ENCODE measurements around the gene MRPL21. TPM values are rescaled to one million over a fixed set of nuclear protein-coding genes. Genes with fewer than 3 reads are reported as not detected.
A peak's percentile ranks its signal among the peaks of the same experiment; 100 is the strongest.

MRPL21 gene
- total RNA-seq, 1 donor from 2014 or later = 69.1 TPM

GRCh38 chr11:68946416-68947090 is 42.9 kb upstream of the MRPL21 start:
- Histone ChIP-seq H3K27ac (ENCODE audit: low read depth, low read length) (peak overlapping the region; percentile 40), H3K9ac (ENCODE audit: low read length) (peak overlapping the region; percentile 72), H3K9me3 (ENCODE audit: insufficient read depth, low read depth, low read length) (no peaks in the 10 kb centered on the region), H2AFZ (ENCODE audit: low read depth, low read length) (no peak overlapping the region), H3K4me2 (ENCODE audit: low read length) (peak overlapping the region; percentile 61), H3K36me3 (ENCODE audit: insufficient read depth, low read length) (no peaks in the 10 kb centered on the region), H3K27me3 (ENCODE audit: insufficient read depth, low read length) (no peaks in the 10 kb centered on the region), H3K4me1 (ENCODE audit: insufficient read depth, low read length) (peaks cover 7% of the 10 kb centered on the region), H4K20me1 (ENCODE audit: insufficient read depth, low read length) (no peaks in the 10 kb centered on the region), H3K79me2 (ENCODE audit: insufficient read depth, low read length) (no peaks in the 10 kb centered on the region), H3K4me3 (ENCODE audit: insufficient read depth, low read depth, low read length) (no peak overlapping the region)
- DNase-seq (ENCODE audit: low read depth) (peak; percentile 86), FAIRE-seq (no peak)
- peak overlapping the region; percentile 29 for H3K27ac Mint-ChIP-seq (ENCODE audit: unreplicated experiment)
- peaks cover 4% of the 10 kb centered on the region for H3K27me3 Mint-ChIP-seq (ENCODE audit: low read depth, unreplicated experiment)
- no peaks in the 10 kb centered on the region for H3K36me3 Mint-ChIP-seq (ENCODE audit: low read depth, unreplicated experiment)
- TF ChIP-seq CTCF (IDR thresholded peaks at IDR 0.05; ENCODE audit: insufficient read depth, low read depth, low read length) (no peak), EZH2 (IDR thresholded peaks at IDR 0.05; ENCODE audit: insufficient read depth, low read length) (no peak)
- peaks cover 12% of the 10 kb centered on the region for H3K4me1 Mint-ChIP-seq (ENCODE audit: low read depth, unreplicated experiment)
- H3K4me3 Mint-ChIP-seq (ENCODE audit: unreplicated experiment) = no peak overlapping the region
- H3K9me3 Mint-ChIP-seq (ENCODE audit: unreplicated experiment) = no peaks in the 10 kb centered on the region

- Histone ChIP-seq H3K9me3 (ENCODE audit: insufficient read depth, low read depth, low read length) (no peaks in the 10 kb centered on the region), H3K4me3 (ENCODE audit: insufficient read depth, low read depth, low read length) (no peak overlapping the region), H4K20me1 (ENCODE audit: insufficient read depth, low read length) (no peaks in the 10 kb centered on the region), H3K4me1 (ENCODE audit: insufficient read depth, low read length) (peaks cover 7% of the 10 kb centered on the region), H3K79me2 (ENCODE audit: insufficient read depth, low read length) (no peaks in the 10 kb centered on the region), H3K9ac (ENCODE audit: low read length) (no peak overlapping the region), H2AFZ (ENCODE audit: low read depth, low read length) (no peak overlapping the region), H3K27me3 (ENCODE audit: insufficient read depth, low read length) (no peaks in the 10 kb centered on the region), H3K36me3 (ENCODE audit: insufficient read depth, low read length) (no peaks in the 10 kb centered on the region), H3K27ac (ENCODE audit: low read depth, low read length) (no peak overlapping the region), H3K4me2 (ENCODE audit: low read length) (no peak overlapping the region)
- FAIRE-seq (no peak), DNase-seq (ENCODE audit: low read depth) (peak; percentile 65)
- H3K9me3 Mint-ChIP-seq (ENCODE audit: unreplicated experiment) = no peaks in the 10 kb centered on the region
- H3K4me1 Mint-ChIP-seq (ENCODE audit: low read depth, unreplicated experiment) = peaks cover 12% of the 10 kb centered on the region
- H3K27ac Mint-ChIP-seq (ENCODE audit: unreplicated experiment) = no peak overlapping the region
- no peak for TF ChIP-seq CTCF (IDR thresholded peaks at IDR 0.05; ENCODE audit: insufficient read depth, low read depth, low read length)
- no peak for TF ChIP-seq EZH2 (IDR thresholded peaks at IDR 0.05; ENCODE audit: insufficient read depth, low read length)
- H3K27me3 Mint-ChIP-seq (ENCODE audit: low read depth, unreplicated experiment) = peaks cover under 1% of the 10 kb centered on the region
- no peak overlapping the region for H3K4me3 Mint-ChIP-seq (ENCODE audit: unreplicated experiment)
- peaks cover 7% of the 10 kb centered on the region for H3K36me3 Mint-ChIP-seq (ENCODE audit: low read depth, unreplicated experiment)
These were observed 39.2 kb upstream of the MRPL21 start for GRCh38 chr11:68942751-68943271.

GRCh38 chr11:68942095-68942620 is 38.5 kb upstream of the MRPL21 start:
- Mint-ChIP-seq H3K4me1 (ENCODE audit: low read depth, unreplicated experiment) (peaks cover 12% of the 10 kb centered on the region), H3K36me3 (ENCODE audit: low read depth, unreplicated experiment) (peaks cover 7% of the 10 kb centered on the region), H3K9me3 (ENCODE audit: unreplicated experiment) (no peaks in the 10 kb centered on the region), H3K4me3 (ENCODE audit: unreplicated experiment) (no peak overlapping the region), H3K27me3 (ENCODE audit: low read depth, unreplicated experiment) (no peaks in the 10 kb centered on the region), H3K27ac (ENCODE audit: unreplicated experiment) (no peak overlapping the region)
- DNase-seq (ENCODE audit: low read depth) = no peak
- no peak for TF ChIP-seq EZH2 (IDR thresholded peaks at IDR 0.05; ENCODE audit: insufficient read depth, low read length)
- TF ChIP-seq CTCF (IDR thresholded peaks at IDR 0.05; ENCODE audit: insufficient read depth, low read depth, low read length) = no peak
- Histone ChIP-seq H3K27ac (ENCODE audit: low read depth, low read length) (no peak overlapping the region), H3K9ac (ENCODE audit: low read length) (no peak overlapping the region), H3K27me3 (ENCODE audit: insufficient read depth, low read length) (no peaks in the 10 kb centered on the region), H3K4me1 (ENCODE audit: insufficient read depth, low read length) (peaks cover 7% of the 10 kb centered on the region), H4K20me1 (ENCODE audit: insufficient read depth, low read length) (no peaks in the 10 kb centered on the region), H3K9me3 (ENCODE audit: insufficient read depth, low read depth, low read length) (no peaks in the 10 kb centered on the region), H3K4me3 (ENCODE audit: insufficient read depth, low read depth, low read length) (no peak overlapping the region), H3K36me3 (ENCODE audit: insufficient read depth, low read length) (no peaks in the 10 kb centered on the region), H3K4me2 (ENCODE audit: low read length) (no peak overlapping the region), H2AFZ (ENCODE audit: low read depth, low read length) (no peak overlapping the region), H3K79me2 (ENCODE audit: insufficient read depth, low read length) (no peaks in the 10 kb centered on the region)
- no peak for FAIRE-seq

Data from astrocyte (in vitro differentiated cells and primary cell).